Mucosa of rectum (tissue), 2 donors: ENCODE measurements around the gene ASMT.

Experiments used
- H3K27ac ChIP-seq, 2 donors: one replicate each; pipeline ENCODE4 v1.7.0; 2013; ENCODE audit warnings: inconsistent platforms in 2 of 2, low read depth in 2 of 2, low read length in 2 of 2
- H3K27me3 ChIP-seq, 2 donors: one replicate each; pipeline ENCODE4 v1.7.0; 2013; ENCODE audit warnings: low read length in 2 of 2; ENCODE audit not compliant: control insufficient read depth in 2 of 2, insufficient read depth in 2 of 2
- H3K36me3 ChIP-seq, 2 donors: one replicate each; pipeline ENCODE4 v1.7.0; 2013; ENCODE audit warnings: low read length in 2 of 2; ENCODE audit not compliant: control insufficient read depth in 2 of 2, insufficient read depth in 2 of 2
- H3K4me1 ChIP-seq, 2 donors: one replicate each; pipeline ENCODE4 v1.7.0; 2013; ENCODE audit warnings: low read length in 2 of 2, mild to moderate bottlenecking in 1 of 2; ENCODE audit not compliant: control insufficient read depth in 2 of 2, insufficient read depth in 2 of 2
- H3K4me3 ChIP-seq, 2 donors: one replicate each; pipeline ENCODE4 v1.7.0; 2013; ENCODE audit warnings: low read length in 2 of 2
- H3K9ac ChIP-seq, 2 donors: one replicate each; pipeline ENCODE4 v1.7.0; 2013; ENCODE audit warnings: low read length in 2 of 2, low read depth in 1 of 2, mild to moderate bottlenecking in 1 of 2
- H3K9me3 ChIP-seq, 2 donors: one replicate each; pipeline ENCODE4 v1.7.0; 2013; ENCODE audit warnings: low read length in 2 of 2; ENCODE audit not compliant: control insufficient read depth in 2 of 2
- donor health status: healthy.
- donor health status: Normal muscosa, but diverticular disease.

Gene ASMT

DNA sequence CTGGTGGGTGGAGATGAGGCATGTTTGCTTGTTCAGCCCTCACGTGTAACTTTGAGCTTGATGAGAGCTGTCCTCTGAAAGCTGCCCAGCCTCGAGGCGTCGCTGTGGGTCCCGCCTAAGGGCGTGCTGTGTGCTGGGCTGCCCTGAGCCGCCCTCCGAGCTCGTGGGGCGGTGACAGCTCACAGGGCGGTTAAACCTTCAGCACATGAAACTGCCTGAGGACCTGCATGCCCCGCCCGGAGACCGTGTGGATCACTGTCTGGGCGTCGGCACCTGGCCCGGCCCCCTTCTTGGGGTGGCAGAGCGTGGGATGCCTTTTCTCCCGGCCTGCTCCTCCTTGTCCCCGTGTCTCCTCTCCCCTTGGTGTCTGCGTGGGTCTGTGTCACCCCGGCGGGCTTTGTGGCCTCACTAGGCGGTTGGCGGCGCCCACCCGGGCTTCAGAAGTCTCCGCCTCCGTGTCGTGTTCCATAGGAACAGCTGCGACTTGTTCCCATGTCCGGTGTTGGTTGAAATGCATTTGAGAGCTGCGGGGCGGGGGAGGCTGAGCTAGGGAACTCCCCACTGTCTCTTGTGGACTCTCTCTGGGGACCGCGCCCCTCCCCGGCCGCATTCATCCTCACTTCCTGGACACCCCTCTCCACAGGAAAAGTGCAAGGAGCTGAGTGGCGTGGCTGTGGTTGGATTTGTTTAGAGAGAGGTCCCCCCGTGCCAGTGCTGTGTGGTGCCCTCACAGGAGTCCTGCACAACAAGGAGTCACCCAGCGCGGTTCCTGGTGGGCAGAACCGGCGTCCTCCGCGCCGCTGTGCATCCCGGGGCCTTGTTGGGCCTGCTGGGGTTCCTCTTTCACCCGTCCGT, 16.6 kb upstream of the ASMT start:
- no peak overlapping the region for H3K27ac ChIP-seq
- no peak overlapping the region for H3K9ac ChIP-seq
- H3K36me3 ChIP-seq = peaks cover 80 to 84% of the 10 kb centered on the region in 2 donors
- H3K4me1 ChIP-seq = peaks cover 0 to 6% of the 10 kb centered on the region in 2 donors
- H3K27me3 ChIP-seq = no peaks in the 10 kb centered on the region
- H3K9me3 ChIP-seq = no peaks in the 10 kb centered on the region
- no peak overlapping the region for H3K4me3 ChIP-seq

DNA sequence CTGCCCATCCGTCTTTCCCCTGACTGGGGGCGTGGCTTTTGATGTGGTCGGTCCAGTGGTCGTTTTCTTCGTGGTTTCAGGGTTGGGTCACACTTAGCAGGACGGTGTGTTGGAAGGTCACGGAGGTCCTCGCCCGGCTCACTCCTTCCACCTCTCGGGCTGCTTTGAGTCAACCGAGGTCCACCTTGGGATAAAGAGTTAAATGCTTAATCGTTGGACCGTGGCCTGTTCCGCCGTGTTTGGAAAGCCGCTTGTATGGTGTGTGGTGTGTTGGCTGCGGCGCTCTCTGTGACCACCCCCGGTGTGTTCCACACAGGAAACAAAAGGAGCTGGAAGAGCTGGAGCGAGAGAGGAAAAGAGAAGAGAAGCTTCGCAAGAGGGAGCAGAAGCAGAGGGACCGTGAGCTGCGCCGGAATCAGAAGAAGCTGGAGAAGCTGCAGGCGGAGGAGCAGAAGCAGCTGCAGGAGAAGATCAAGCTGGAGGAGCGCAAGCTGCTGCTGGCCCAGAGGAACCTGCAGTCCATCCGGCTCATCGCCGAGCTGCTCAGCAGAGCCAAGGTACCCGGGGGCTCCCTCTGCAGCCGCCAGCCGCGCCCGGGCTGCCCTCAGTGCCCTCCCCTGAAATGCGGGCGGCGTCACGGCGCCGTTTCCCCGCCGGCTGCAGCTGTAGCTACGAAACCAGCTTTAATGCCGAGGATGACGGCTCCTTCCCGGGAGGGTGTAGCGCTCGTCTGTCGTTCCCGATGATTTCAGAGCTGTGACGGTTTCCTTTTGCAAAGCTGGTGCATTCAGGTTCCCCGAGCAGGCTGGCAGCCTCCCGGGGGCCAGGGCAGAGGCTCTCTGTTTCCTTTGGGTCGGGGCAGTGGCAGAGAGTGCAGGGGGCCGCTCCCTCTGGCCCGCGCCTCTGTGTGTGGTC, 15.7 kb upstream of the ASMT start:
- H3K9me3 ChIP-seq = no peaks in the 10 kb centered on the region
- H3K9ac ChIP-seq = no peak overlapping the region
- no peak overlapping the region for H3K27ac ChIP-seq
- no peak overlapping the region for H3K4me3 ChIP-seq
- no peaks in the 10 kb centered on the region for H3K27me3 ChIP-seq
- H3K36me3 ChIP-seq = peaks cover 73 to 78% of the 10 kb centered on the region in 2 donors
- peaks cover 0 to 2% of the 10 kb centered on the region in 2 donors for H3K4me1 ChIP-seq

DNA sequence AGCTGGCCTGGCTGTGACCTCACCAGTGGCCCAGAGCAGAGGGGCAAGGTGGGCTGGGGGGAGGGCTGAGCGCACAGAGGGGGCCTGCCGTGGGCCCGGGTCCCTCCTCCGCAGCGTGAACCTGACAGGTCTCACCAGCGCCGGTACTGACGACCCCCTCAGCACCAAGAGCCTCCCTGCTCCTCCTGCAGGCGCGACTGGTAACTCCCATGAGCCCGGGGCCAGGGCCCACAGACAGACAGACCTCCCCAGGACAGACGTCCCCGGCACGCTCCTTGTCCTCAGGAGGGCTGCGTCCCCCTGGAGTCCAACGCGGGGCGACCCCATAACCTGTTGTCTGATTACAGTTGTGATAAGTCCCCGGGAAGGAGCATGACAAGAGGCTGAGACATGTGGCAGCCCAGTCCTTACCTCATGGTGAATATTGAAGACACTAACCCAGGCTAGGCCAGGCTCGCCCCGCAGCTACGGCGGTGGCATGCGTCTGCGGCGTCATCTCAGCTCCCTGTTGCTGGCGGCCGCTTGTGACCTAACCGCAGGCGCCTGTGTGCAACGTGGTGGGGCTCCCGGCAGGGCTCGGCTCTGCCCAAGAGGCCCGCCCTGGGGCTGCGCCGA, 15.0 kb upstream of the ASMT start:
- Histone ChIP-seq H3K27ac (no peak overlapping the region), H3K9ac (no peak overlapping the region), H3K4me1 (no peaks in the 10 kb centered on the region), H3K27me3 (no peaks in the 10 kb centered on the region), H3K36me3 (peaks cover 68 to 74% of the 10 kb centered on the region in 2 donors), H3K4me3 (no peak overlapping the region), H3K9me3 (no peaks in the 10 kb centered on the region)

DNA sequence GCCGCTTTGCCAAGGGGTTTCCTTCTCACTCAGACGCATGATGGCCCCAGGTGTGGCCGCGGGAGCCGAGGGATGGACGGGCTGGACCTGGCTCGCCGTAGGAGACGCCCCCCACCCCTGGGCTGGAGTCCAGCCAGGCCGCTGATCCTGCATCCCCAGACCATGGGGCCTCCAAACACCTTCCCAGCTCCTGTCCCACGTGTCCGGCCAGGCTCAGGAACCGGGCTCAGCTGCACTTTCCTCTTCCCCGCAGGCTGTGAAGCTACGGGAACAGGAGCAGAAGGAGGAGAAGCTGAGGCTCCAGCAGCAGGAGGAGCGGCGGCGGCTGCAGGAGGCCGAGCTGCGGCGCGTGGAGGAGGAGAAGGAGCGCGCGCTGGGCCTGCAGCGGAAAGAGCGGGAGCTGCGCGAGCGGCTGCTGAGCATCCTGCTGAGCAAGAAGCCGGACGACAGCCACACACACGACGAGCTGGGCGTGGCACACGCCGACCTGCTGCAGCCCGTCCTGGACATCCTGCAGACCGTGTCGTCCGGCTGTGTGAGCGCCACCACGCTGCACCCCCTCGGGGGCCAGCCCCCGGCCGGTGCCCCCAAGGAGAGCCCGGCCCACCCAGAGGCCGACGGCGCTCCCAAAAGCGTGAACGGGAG, 14.3 kb upstream of the ASMT start:
- H3K9me3 ChIP-seq = no peaks in the 10 kb centered on the region
- H3K9ac ChIP-seq = no peak overlapping the region
- no peaks in the 10 kb centered on the region for H3K4me1 ChIP-seq
- peaks cover 62 to 68% of the 10 kb centered on the region in 2 donors for H3K36me3 ChIP-seq
- H3K27ac ChIP-seq = no peak overlapping the region
- no peaks in the 10 kb centered on the region for H3K27me3 ChIP-seq
- H3K4me3 ChIP-seq = no peak overlapping the region

DNA sequence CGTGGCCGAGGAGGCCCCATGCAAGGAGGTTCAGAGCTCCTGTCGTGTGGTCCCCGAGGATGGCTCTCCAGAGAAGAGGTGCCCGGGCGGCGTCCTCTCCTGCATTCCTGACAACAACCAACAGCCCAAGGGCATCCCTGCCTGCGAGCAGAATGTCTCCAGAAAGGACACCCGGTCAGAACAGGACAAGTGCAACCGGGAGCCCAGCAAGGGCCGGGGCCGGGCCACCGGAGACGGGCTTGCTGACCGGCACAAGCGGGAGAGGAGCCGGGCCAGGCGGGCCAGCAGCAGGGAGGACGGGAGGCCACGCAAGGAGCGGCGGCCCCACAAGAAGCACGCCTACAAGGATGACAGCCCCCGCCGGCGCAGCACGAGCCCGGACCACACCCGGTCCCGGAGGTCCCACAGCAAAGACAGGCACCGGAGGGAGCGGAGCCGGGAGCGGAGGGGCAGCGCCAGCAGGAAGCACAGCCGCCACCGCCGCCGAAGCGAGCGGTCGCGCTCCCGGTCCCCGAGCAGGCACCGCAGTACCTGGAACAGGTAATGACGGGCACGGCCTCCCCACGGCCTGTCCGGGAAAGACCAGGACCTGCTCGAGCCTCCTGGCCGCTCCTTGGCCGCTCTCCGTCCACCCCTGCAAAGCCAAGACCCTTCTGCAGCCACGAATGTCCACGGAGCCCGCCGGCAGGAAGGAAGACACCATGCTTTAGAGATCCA, 13.7 kb upstream of the ASMT start:
- H3K27me3 ChIP-seq = no peaks in the 10 kb centered on the region
- H3K4me1 ChIP-seq = no peaks in the 10 kb centered on the region
- H3K9me3 ChIP-seq = no peaks in the 10 kb centered on the region
- H3K36me3 ChIP-seq = peaks cover 56 to 61% of the 10 kb centered on the region in 2 donors
- no peak overlapping the region for H3K4me3 ChIP-seq
- no peak overlapping the region for H3K27ac ChIP-seq
- H3K9ac ChIP-seq = no peak overlapping the region

DNA sequence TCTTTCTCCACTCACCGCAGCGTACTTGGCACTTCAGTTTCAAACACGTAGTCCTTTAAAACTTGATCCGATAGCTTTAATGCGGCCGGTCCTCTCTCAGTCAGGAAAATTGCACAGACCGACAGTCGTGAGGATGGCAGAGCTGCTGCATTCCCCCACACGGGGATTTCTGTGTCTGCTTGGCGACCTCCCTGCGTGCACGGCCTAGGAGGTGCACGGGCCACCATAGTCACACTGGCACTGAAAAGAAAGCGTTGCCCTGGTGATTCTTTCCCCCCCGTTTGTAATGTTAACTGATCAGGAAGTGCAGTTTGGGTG, 13.1 kb upstream of the ASMT start:
- no peak overlapping the region for H3K27ac ChIP-seq
- H3K36me3 ChIP-seq = peaks cover 53 to 59% of the 10 kb centered on the region in 2 donors
- H3K4me1 ChIP-seq = no peaks in the 10 kb centered on the region
- H3K9me3 ChIP-seq = no peaks in the 10 kb centered on the region
- no peaks in the 10 kb centered on the region for H3K27me3 ChIP-seq
- no peak overlapping the region for H3K4me3 ChIP-seq
- H3K9ac ChIP-seq = no peak overlapping the region

DNA sequence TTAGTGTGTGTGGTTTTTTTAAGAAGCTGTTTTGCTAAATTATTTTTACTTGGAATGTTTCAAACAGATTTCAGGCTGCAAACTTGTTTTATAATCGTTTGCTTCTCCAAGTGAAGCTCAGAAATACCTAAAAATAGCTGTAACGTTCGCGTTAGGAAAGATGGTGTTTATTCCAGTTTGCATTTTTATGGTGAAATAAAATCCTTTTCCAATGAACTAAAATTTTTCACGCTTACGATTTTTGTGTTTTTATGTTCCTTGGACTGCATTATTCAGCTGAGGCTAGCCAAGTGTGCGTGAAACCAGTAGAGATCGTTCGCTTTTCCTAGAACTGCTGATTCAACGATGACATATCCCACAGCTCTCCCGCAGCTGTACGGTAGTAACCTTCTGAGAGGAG, 12.6 kb upstream of the ASMT start:
- Histone ChIP-seq H3K4me1 (no peaks in the 10 kb centered on the region), H3K27ac (no peak overlapping the region), H3K9me3 (no peaks in the 10 kb centered on the region), H3K4me3 (no peak overlapping the region), H3K27me3 (no peaks in the 10 kb centered on the region), H3K9ac (no peak overlapping the region), H3K36me3 (peaks cover 47 to 54% of the 10 kb centered on the region in 2 donors)

DNA sequence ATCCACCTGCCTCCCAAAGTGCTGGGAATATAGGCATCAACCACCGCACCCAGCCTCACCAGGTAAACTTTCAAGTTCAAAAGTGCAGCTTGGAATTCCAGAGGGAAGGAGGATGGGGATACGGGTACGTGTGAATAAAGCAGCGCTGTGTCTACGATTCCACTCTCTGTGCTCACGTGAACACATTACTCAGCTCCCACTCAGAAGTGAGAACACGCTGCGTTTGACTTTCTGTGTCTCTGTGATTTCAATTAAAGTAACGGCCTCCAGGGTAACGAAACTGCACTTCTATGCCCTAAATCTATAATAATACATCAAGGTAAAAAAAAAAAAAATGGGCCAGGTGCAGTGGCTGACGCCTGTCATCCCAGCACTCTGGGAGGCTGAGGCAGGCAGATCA, 8.4 kb upstream of the ASMT start:
- Histone ChIP-seq H3K27ac (no peak overlapping the region), H3K9me3 (no peaks in the 10 kb centered on the region), H3K36me3 (peaks cover 10 to 20% of the 10 kb centered on the region in 2 donors), H3K9ac (no peak overlapping the region), H3K27me3 (no peaks in the 10 kb centered on the region), H3K4me1 (no peaks in the 10 kb centered on the region), H3K4me3 (no peak overlapping the region)

DNA sequence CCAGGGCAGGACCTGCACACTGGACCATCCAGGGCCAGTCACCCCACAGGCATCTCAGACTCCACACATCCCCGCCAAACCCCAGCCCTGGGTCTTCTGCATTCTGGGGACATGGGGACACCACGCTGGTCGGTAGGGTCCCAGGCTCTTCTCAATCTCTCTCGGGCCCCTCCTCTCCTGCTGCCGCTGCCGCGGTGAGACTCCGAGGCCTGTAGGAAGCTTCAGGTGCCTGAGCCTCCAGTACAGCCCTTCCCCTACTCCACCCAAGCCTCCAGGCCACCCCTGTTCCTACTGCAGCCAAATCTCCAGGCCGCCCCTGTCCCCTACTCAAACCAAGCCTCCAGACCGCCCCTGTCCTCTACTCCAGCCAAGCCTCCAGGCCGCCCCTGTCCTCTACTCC, 5.5 kb upstream of the ASMT start:
- Histone ChIP-seq H3K4me1 (no peaks in the 10 kb centered on the region), H3K4me3 (no peak overlapping the region), H3K27me3 (no peaks in the 10 kb centered on the region), H3K9ac (no peak overlapping the region), H3K9me3 (no peaks in the 10 kb centered on the region), H3K36me3 (peaks cover 0 to 2% of the 10 kb centered on the region in 2 donors), H3K27ac (no peak overlapping the region)
